Suprapubic skin (tissue), 4 donors: Measurements from ENCODE around the gene PARVB. TPM values are rescaled to one million over a fixed set of nuclear protein-coding genes. Genes with fewer than 3 reads are reported as not detected.

Experiments
- DNase-seq, 2 donors: peaks; one replicate each; pipeline ENCODE4 v3.0.0-alpha.2; 2019; ENCODE audit warnings: low spot score in 2 of 2
- H3K27ac ChIP-seq: fragments of 200-600 bp; sonication (generic); one replicate; pipeline ENCODE4 v1.5.1; 2019
- H3K27me3 ChIP-seq: fragments of 200-600 bp; sonication (generic); one replicate; pipeline ENCODE4 v1.5.1; 2019
- H3K36me3 ChIP-seq: fragments of 200-600 bp; sonication (generic); one replicate; pipeline ENCODE4 v1.5.1; 2019
- H3K4me1 ChIP-seq: fragments of 200-600 bp; sonication (generic); one replicate; pipeline ENCODE4 v1.5.1; 2019
- H3K4me3 ChIP-seq: fragments of 200-600 bp; sonication (generic); one replicate; pipeline ENCODE4 v1.5.1; 2019; ENCODE audit warnings: mild to moderate bottlenecking
- H3K9me3 ChIP-seq: fragments of 200-600 bp; sonication (generic); one replicate; pipeline ENCODE4 v1.5.1; 2019
- EP300 ChIP-seq: sonication (generic); formaldehyde crosslinking; IDR thresholded peaks from one replicate; pipeline ENCODE4 v1.6.1; 2017; ENCODE audit warnings: antibody characterized with exemption
- POLR2A ChIP-seq, 2 donors: fragments of 450-650 bp; IDR thresholded peaks; one replicate each; pipeline ENCODE4 v1.6.1; 2017; ENCODE audit warnings: antibody characterized with exemption in 2 of 2, mild to moderate bottlenecking in 2 of 2, moderate library complexity in 2 of 2
- POLR2AphosphoS5 ChIP-seq, 3 donors: sonication (generic); formaldehyde crosslinking; IDR thresholded peaks; one replicate each; pipeline ENCODE4 v1.6.1; 2017; ENCODE audit warnings: antibody characterized with exemption in 3 of 3
- WGBS: methylation state at CpG from one replicate; pipeline ENCODE4 v1.1.5; 2018; 5-methylcytosine and 5-hydroxymethylcytosine counted together
- total RNA-seq, 4 donors: library from RNA; depleted of rRNA; stranded (reverse); fragments of >200 nt; gene quantifications; one replicate each; pipeline ENCODE4 v1.1.0, GENCODE V29; 2016
- TF ChIP-seq, protein P1 (sequence below), 2 donors: fragments of 200-600 bp in 1 of 2; fragments of 450-650 bp in 1 of 2; sonication (generic) in 1 of 2; IDR thresholded peaks; one replicate each; pipeline ENCODE4 v1.5.1; 2016 to 2019; ENCODE audit warnings: antibody characterized with exemption in 2 of 2, mild to moderate bottlenecking in 1 of 2, moderate library complexity in 1 of 2

The PARVB gene
- total RNA-seq, 4 donors from 2014 or later: 9.7 to 17.8 (median 13.3) TPM

DNA sequence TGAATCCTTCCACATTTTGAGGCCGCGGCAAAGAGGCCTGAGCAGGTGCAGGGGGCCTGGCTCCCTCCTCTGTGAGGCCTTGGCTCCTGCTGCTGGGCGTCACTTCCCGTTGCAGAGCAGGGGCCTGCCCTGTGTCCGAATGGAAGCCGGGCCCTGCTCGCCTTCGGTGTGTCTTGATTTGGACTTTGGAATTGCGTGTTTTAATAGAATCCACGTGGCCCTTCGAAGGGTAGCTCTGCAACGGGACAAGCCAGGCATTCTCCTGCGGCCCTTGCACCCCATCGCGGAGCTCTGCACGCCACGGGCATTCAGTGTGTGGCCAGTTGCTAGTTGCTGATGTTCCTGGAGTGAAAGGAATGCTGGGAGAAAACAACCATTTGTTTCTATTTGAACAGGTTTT lies 43.1 kb upstream of the PARVB start:
- peak in 1 of 2 donors; percentile 19 for DNase-seq
- Histone ChIP-seq H3K4me3 (no peak overlapping the region), H3K9me3 (no peaks in the 10 kb centered on the region), H3K27ac (no peak overlapping the region), H3K36me3 (peaks cover 90% of the 10 kb centered on the region), H3K4me1 (no peaks in the 10 kb centered on the region), H3K27me3 (no peaks in the 10 kb centered on the region)
- TF ChIP-seq POLR2AphosphoS5 (IDR thresholded peaks at IDR 0.05) (no peak), POLR2A (IDR thresholded peaks at IDR 0.05) (no peak), EP300 (no peak)
- TF ChIP-seq, protein P1, sequence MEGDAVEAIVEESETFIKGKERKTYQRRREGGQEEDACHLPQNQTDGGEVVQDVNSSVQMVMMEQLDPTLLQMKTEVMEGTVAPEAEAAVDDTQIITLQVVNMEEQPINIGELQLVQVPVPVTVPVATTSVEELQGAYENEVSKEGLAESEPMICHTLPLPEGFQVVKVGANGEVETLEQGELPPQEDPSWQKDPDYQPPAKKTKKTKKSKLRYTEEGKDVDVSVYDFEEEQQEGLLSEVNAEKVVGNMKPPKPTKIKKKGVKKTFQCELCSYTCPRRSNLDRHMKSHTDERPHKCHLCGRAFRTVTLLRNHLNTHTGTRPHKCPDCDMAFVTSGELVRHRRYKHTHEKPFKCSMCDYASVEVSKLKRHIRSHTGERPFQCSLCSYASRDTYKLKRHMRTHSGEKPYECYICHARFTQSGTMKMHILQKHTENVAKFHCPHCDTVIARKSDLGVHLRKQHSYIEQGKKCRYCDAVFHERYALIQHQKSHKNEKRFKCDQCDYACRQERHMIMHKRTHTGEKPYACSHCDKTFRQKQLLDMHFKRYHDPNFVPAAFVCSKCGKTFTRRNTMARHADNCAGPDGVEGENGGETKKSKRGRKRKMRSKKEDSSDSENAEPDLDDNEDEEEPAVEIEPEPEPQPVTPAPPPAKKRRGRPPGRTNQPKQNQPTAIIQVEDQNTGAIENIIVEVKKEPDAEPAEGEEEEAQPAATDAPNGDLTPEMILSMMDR (IDR thresholded peaks at IDR 0.05): no peak
- 96% methylated on average over 17 of the region's 17 CpGs for WGBS

DNA sequence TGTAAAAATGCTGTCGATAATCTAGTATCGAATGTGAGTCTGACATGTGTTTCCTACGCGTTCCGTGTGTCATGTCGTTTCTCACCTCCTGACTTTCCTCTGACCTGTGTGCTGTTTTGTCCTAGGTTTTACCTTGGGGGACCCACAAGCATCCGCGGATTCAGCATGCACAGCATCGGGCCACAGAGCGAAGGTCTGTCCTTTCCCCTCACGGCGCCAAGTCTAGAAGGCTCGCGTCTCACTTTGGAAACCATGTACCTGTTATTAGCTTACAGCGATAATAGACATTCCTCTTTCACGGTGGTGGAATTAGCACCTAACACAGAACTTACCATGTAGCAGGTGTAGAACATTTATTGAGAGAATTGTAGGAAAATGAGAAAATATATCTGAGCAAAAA lies 40.3 kb upstream of the PARVB start:
- H3K36me3 ChIP-seq: peaks cover 86% of the 10 kb centered on the region

DNA sequence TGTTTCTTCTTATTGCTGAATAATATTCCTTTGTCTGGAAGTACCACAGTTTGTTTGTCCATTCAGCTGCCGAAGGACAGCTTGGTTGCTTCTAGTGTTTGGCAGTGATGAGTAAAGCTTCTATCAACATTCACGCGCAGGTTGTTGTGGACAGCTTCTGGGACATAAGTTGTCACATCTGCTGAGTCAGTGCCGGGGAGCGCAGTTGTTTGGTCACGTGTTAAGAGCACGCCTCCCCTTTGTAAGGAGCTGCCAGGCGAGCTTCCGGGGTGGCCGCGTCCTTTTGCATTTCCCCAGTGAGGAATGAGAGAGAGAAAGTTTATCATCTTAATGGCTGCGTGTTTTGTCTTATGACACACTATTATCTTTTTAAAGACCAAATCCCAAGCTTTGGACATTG lies 38.6 kb upstream of the PARVB start:
- TF ChIP-seq, protein P1 (IDR thresholded peaks at IDR 0.05): no peak
- TF ChIP-seq EP300 (no peak), POLR2A (IDR thresholded peaks at IDR 0.05) (no peak)
- Histone ChIP-seq H3K27ac (no peak overlapping the region), H3K4me1 (no peaks in the 10 kb centered on the region), H3K36me3 (peaks cover 86% of the 10 kb centered on the region), H3K4me3 (no peak overlapping the region), H3K9me3 (no peaks in the 10 kb centered on the region), H3K27me3 (no peaks in the 10 kb centered on the region)
- 86% methylated on average over 12 of the region's 12 CpGs for WGBS
- peak in 1 of 2 donors; percentile 17 for DNase-seq

More for the DNA sequence above, 40.3 kb upstream of the PARVB start:
- TF ChIP-seq POLR2AphosphoS5 (IDR thresholded peaks at IDR 0.05): no peak
- TF ChIP-seq, protein P1 (IDR thresholded peaks at IDR 0.05): no peak
- TF ChIP-seq POLR2A (IDR thresholded peaks at IDR 0.05): no peak
- no peak for TF ChIP-seq EP300
- Histone ChIP-seq H3K9me3 (no peaks in the 10 kb centered on the region), H3K27me3 (no peaks in the 10 kb centered on the region), H3K4me3 (no peak overlapping the region), H3K27ac (no peak overlapping the region), H3K4me1 (no peaks in the 10 kb centered on the region)
- 96% methylated on average over 16 of the region's 16 CpGs for WGBS
- peak in 1 of 2 donors; percentile 30 for DNase-seq

DNA sequence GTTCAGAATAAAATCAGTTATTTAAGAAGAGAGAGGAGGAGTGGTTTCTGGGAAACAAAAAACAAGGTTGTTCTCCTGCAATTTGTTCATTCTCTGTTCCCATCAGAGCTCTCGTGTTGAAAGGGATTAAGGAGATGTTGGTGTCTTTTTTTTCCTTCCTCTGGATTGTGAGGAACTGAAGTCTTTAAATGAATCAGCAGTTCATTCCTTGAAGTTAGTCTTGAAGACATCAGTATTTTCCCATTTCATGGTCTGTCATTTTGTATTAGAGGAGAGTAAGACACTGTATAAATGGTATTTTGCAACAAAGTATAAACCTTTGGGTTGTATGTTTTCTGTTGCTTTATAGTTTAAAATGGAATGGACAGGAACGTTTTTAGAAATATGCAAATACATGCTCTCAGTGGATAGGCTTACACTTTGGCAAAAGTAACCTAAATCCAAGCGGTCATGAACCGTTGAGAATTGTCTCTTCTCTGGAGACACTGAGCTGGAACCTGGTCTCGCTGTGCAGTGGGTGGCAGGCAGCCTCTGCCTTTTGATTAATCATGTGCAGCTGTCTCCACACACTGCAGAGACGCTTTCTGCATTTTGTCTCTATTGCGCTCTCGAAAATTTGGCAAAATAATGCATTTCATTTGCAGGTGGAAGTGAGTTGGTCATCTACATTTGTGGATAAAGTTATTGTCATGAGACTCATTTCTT lies 35.8 kb upstream of the PARVB start:
- Histone ChIP-seq H3K27me3 (no peaks in the 10 kb centered on the region), H3K4me3 (no peak overlapping the region), H3K36me3 (peaks cover 82% of the 10 kb centered on the region), H3K4me1 (peaks cover 4% of the 10 kb centered on the region), H3K9me3 (no peaks in the 10 kb centered on the region), H3K27ac (no peak overlapping the region)
- TF ChIP-seq POLR2A (IDR thresholded peaks at IDR 0.05) (no peak), POLR2AphosphoS5 (IDR thresholded peaks at IDR 0.05) (no peak), EP300 (no peak)
- TF ChIP-seq, protein P1 (IDR thresholded peaks at IDR 0.05): no peak
- DNase-seq: no peak
- WGBS: 79% methylated on average over 8 of the region's 8 CpGs

DNA sequence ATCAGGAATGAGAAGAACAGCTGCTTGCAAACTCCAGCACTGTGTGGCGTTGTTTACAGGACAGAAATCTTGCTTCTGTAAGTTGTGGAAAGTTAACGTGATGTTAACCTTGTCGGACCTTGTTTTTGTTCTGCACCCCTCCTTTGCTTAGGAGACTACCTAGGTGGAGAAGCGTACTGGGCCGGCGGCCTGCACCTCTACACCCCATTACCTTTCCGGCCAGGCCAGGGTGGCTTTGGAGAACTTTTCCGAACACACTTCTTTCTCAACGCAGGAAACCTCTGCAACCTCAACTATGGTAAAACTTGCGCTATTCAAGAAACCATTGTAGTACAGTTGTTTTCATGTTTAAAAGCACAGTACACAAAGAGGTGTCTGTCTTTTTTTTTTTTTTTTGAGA lies 35.1 kb upstream of the PARVB start:
- Histone ChIP-seq H3K4me1 (peaks cover 4% of the 10 kb centered on the region), H3K9me3 (no peaks in the 10 kb centered on the region), H3K36me3 (peaks cover 75% of the 10 kb centered on the region), H3K27ac (no peak overlapping the region), H3K4me3 (no peak overlapping the region), H3K27me3 (no peaks in the 10 kb centered on the region)
- 91% methylated on average over 10 of the region's 10 CpGs for WGBS
- TF ChIP-seq, protein P1 (IDR thresholded peaks at IDR 0.05): no peak
- TF ChIP-seq POLR2AphosphoS5 (IDR thresholded peaks at IDR 0.05) (no peak), EP300 (no peak), POLR2A (IDR thresholded peaks at IDR 0.05) (no peak)
- DNase-seq: no peak
